CD14-positive monocyte (primary cell): ENCODE data around the gene CREB3L4. TPM values are rescaled to one million over a fixed set of nuclear protein-coding genes. Genes with fewer than 3 reads are reported as not detected.

ENCODE experiments used
- DNase-seq, 3 donors: peaks; one replicate each; pipeline ENCODE4 v3.0.0-alpha.2; 2011 to 2022
- H2AFZ ChIP-seq: 2 replicates; pipeline ENCODE4 v1.6.0; 2012; ENCODE audit warnings: mild to moderate bottlenecking, low read depth, low read length, inconsistent platforms; ENCODE audit not compliant: insufficient read depth, poor library complexity, severe bottlenecking
- H3K27ac ChIP-seq, 2 donors: 1 replicate in 1 of 2; 2 replicates in 1 of 2; pipeline ENCODE4 v1.5.1; 2012 to 2013; ENCODE audit warnings: low read length in 2 of 2, control low read depth in 1 of 2, inconsistent platforms in 1 of 2, low read depth in 1 of 2, mild to moderate bottlenecking in 1 of 2
- H3K27me3 ChIP-seq, 2 donors: one replicate each; pipeline versions ENCODE4 v1.6.0 to v1.6.1; 2011 to 2013; ENCODE audit warnings: low read length in 2 of 2; ENCODE audit not compliant: control insufficient read depth in 2 of 2, insufficient read depth in 2 of 2
- H3K36me3 ChIP-seq, 2 donors: replicated peaks in 1 of 2; 1 replicate in 1 of 2; 2 replicates in 1 of 2; pipeline versions ENCODE4 v1.5.1 to v1.6.1; 2012 to 2013; ENCODE audit warnings: low read length in 2 of 2, control low read depth in 1 of 2, inconsistent platforms in 1 of 2, mild to moderate bottlenecking in 1 of 2; ENCODE audit not compliant: insufficient read depth in 2 of 2, control insufficient read depth in 1 of 2
- H3K4me1 ChIP-seq, 2 donors: 1 replicate in 1 of 2; 2 replicates in 1 of 2; pipeline versions ENCODE4 v1.5.1 to v1.6.1; 2012 to 2013; ENCODE audit warnings: low read length in 2 of 2, control low read depth in 1 of 2, inconsistent platforms in 1 of 2, mild to moderate bottlenecking in 1 of 2, moderate library complexity in 1 of 2; ENCODE audit not compliant: insufficient read depth in 2 of 2, control insufficient read depth in 1 of 2
- H3K4me2 ChIP-seq: replicated peaks from 2 replicates; pipeline ENCODE3; 2012; ENCODE audit warnings: low read length, moderate library complexity, mild to moderate bottlenecking; ENCODE audit not compliant: poor library complexity, severe bottlenecking; ENCODE audit errors: extremely low read depth
- H3K4me3 ChIP-seq, 3 experiments: fragments of 200-600 bp in 1 of 3; sonication (generic) in 1 of 3; replicated peaks in 1 of 3; 1 replicate in 2 of 3; 2 replicates in 1 of 3; pipeline ENCODE4 v1.5.1; 2011 to 2013; ENCODE audit warnings: low read length in 3 of 3, mild to moderate bottlenecking in 3 of 3, control low read depth in 2 of 3, low read depth in 2 of 3, inconsistent platforms in 1 of 3, moderate library complexity in 1 of 3
- H3K79me2 ChIP-seq: 2 replicates; pipeline ENCODE4 v1.6.0; 2012; ENCODE audit warnings: mild to moderate bottlenecking, control low read depth, inconsistent platforms, low read length, moderate library complexity; ENCODE audit not compliant: insufficient read depth
- H3K9ac ChIP-seq: 2 replicates; pipeline ENCODE4 v1.6.0; 2017; ENCODE audit warnings: low read length, mild to moderate bottlenecking; ENCODE audit not compliant: insufficient read depth, poor library complexity, severe bottlenecking
- H3K9me3 ChIP-seq, 2 donors: replicated peaks in 1 of 2; 1 replicate in 1 of 2; 2 replicates in 1 of 2; pipeline versions ENCODE4 v1.5.1 to v1.6.1; 2012 to 2013; ENCODE audit warnings: low read length in 2 of 2, control low read depth in 1 of 2; ENCODE audit not compliant: control insufficient read depth in 1 of 2, insufficient read depth in 1 of 2
- H4K20me1 ChIP-seq: 2 replicates; pipeline ENCODE4 v1.6.0; 2012; ENCODE audit warnings: mild to moderate bottlenecking, low read length, control low read depth, moderate library complexity; ENCODE audit not compliant: insufficient read depth
- H3K27ac Mint-ChIP-seq, 7 donors: one replicate each; pipeline ENCODE4 v1.8.0; 2020; ENCODE audit warnings: mild to moderate bottlenecking in 7 of 7, mixed read lengths in 7 of 7, moderate library complexity in 6 of 7, inconsistent platforms in 2 of 7
- H3K27me3 Mint-ChIP-seq, 3 donors: one replicate each; pipeline ENCODE4 v1.8.0; 2021 to 2022; ENCODE audit warnings: low read depth in 3 of 3, mild to moderate bottlenecking in 3 of 3, mixed read lengths in 3 of 3, moderate library complexity in 3 of 3, inconsistent platforms in 1 of 3
- H3K36me3 Mint-ChIP-seq, 2 donors: one replicate each; pipeline ENCODE4 v1.8.0; 2020; ENCODE audit warnings: mixed read lengths in 2 of 2, inconsistent platforms in 1 of 2, mild to moderate bottlenecking in 1 of 2
- H3K4me1 Mint-ChIP-seq: one replicate; pipeline ENCODE4 v1.8.0; 2020; ENCODE audit warnings: mild to moderate bottlenecking, mixed read lengths
- H3K4me3 Mint-ChIP-seq, 2 donors: one replicate each; pipeline ENCODE4 v1.8.0; 2020; ENCODE audit warnings: mild to moderate bottlenecking in 2 of 2, mixed read lengths in 2 of 2, moderate library complexity in 1 of 2
- H3K9me3 Mint-ChIP-seq, 7 donors: one replicate each; pipeline ENCODE4 v1.8.0; 2020 to 2022; ENCODE audit warnings: mixed read lengths in 7 of 7, mild to moderate bottlenecking in 6 of 7, moderate library complexity in 6 of 7, inconsistent platforms in 2 of 7
- CTCF ChIP-seq: fragments of 200-600 bp; IDR thresholded peaks from one replicate; pipeline ENCODE4 v1.8.0; 2022; ENCODE audit warnings: antibody characterized with exemption, mild to moderate bottlenecking
- WGBS: methylation state at CpG from one replicate; pipeline ENCODE4 v1.1.5; 2013; ENCODE audit warnings: missing lambda C conversion rate; ENCODE audit not compliant: insufficient coverage; 5-methylcytosine and 5-hydroxymethylcytosine counted together
- intact Hi-C, 2 donors: fragments of 100-400 bp; cut with micrococcal nuclease; formaldehyde crosslinking; loops; one replicate each; pipeline versions ENCODE4 v1.15.0 to v1.15.1; 2023
- polyA plus RNA-seq, 3 donors: library from polyadenylated mRNA; depleted of rRNA in 1 of 3; unstranded in 2 of 3; stranded (reverse) in 1 of 3; fragments of 300-500 nt in 2 of 3; fragments of >200 nt in 1 of 3; fragmentation: Illumina TruSeq in 2 of 3; gene quantifications; 1 replicate in 2 of 3; 2 replicates in 1 of 3; pipeline ENCODE4 v1.2.3, GENCODE V29; 2012 to 2021

CREB3L4 gene
- polyA plus RNA-seq, 3 donors, result 5.0 to 7.6 (median 6.8) TPM

DNA sequence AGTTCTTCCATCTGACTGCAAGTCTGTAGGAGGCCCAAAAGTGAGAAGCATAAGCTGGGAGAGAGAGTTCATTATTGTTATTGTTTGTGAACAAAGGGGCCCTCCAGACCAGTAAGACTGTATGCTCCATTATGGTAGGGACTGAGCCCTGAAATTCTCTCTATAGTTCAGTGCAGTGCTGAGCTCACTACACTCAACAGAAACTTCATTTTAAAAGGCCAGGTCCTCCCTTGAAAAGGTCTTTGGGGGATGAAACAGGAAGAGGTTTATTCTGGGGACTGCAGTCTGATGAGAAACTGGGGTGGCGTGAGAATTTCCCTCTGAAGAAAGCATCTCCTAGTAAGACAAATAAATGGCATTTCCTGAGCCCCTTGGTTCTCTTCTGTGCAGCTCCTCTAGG is 39.5 kb upstream of the CREB3L4 start:
- peaks cover 43% of the 10 kb centered on the region for H4K20me1 ChIP-seq
- Mint-ChIP-seq H3K27me3 (peaks cover 0 to 9% (median 0%) of the 10 kb centered on the region in 3 donors), H3K27ac (peak overlapping the region in 4 of 7 donors; percentile 30 to 80 (median 60)), H3K9me3 (no peaks in the 10 kb centered on the region), H3K4me1 (peaks cover 20% of the 10 kb centered on the region), H3K4me3 (no peak overlapping the region), H3K36me3 (peaks cover 36 to 45% of the 10 kb centered on the region in 2 donors)
- H3K79me2 ChIP-seq, result no peaks in the 10 kb centered on the region
- no peak overlapping the region for H3K4me2 ChIP-seq
- peaks cover 10 to 13% of the 10 kb centered on the region in 2 donors for H3K4me1 ChIP-seq
- H3K9ac ChIP-seq, result no peak overlapping the region
- no peak overlapping the region for H2AFZ ChIP-seq
- no peak for TF ChIP-seq CTCF
- no peaks in the 10 kb centered on the region for H3K9me3 ChIP-seq
- H3K36me3 ChIP-seq, result peaks cover 38 to 42% of the 10 kb centered on the region in 2 donors
- H3K27ac ChIP-seq, result peak overlapping the region in 1 of 2 donors; percentile 14
- H3K27me3 ChIP-seq, result no peaks in the 10 kb centered on the region
- WGBS, result no CpG with 5 or more reads among the region's 1 CpG
- DNase-seq, result no peak
- intact Hi-C loops, result no loop called here
- no peak overlapping the region for H3K4me3 ChIP-seq

GRCh38 chr1:153928791-153929341 is 38.8 kb upstream of the CREB3L4 start:
- H3K4me2 ChIP-seq, result no peak overlapping the region

More at GRCh38 chr1:153928791-153929341, 38.8 kb upstream of the CREB3L4 start:
- intact Hi-C loops, result no loop called here
- Histone ChIP-seq H3K79me2 (no peaks in the 10 kb centered on the region), H4K20me1 (peaks cover 49% of the 10 kb centered on the region), H3K9ac (no peak overlapping the region), H2AFZ (no peak overlapping the region), H3K4me3 (no peak overlapping the region), H3K4me1 (peaks cover 4 to 8% of the 10 kb centered on the region in 2 donors), H3K9me3 (no peaks in the 10 kb centered on the region), H3K36me3 (peaks cover 44 to 49% of the 10 kb centered on the region in 2 donors), H3K27ac (peak overlapping the region in 1 of 2 donors; percentile 14), H3K27me3 (no peaks in the 10 kb centered on the region)
- peak in 1 of 3 donors; percentile 2 for DNase-seq
- WGBS, result no CpG with 5 or more reads among the region's 4 CpGs
- no peak for TF ChIP-seq CTCF
- Mint-ChIP-seq H3K4me1 (peaks cover 14% of the 10 kb centered on the region), H3K27ac (peak overlapping the region in 5 of 7 donors; percentile 26 to 68 (median 50)), H3K9me3 (no peaks in the 10 kb centered on the region), H3K36me3 (peaks cover 39 to 51% of the 10 kb centered on the region in 2 donors), H3K4me3 (no peak overlapping the region), H3K27me3 (peaks cover 0 to 6% (median 0%) of the 10 kb centered on the region in 3 donors)
